Liver (tissue), 9 donors: Measurements from ENCODE around the gene APLN. TPM values are rescaled to one million over a fixed set of nuclear protein-coding genes. Genes with fewer than 3 reads are reported as not detected.

Source experiments
- DNase-seq: peaks from one replicate; pipeline ENCODE4 v3.0.0-alpha.2; 2017; ENCODE audit warnings: low spot score
- H3K27ac ChIP-seq, 2 donors: one replicate each; pipeline ENCODE4 v1.7.0; 2013; ENCODE audit warnings: inconsistent platforms in 2 of 2, low read length in 2 of 2, control low read depth in 1 of 2, low read depth in 1 of 2, mild to moderate bottlenecking in 1 of 2
- H3K27me3 ChIP-seq, 4 donors: one replicate each; pipeline versions ENCODE4 v1.6.1 to v1.7.0; 2013; ENCODE audit warnings: low read length in 3 of 4, inconsistent platforms in 1 of 4, mild to moderate bottlenecking in 1 of 4, moderate library complexity in 1 of 4; ENCODE audit not compliant: control insufficient read depth in 4 of 4, insufficient read depth in 4 of 4
- H3K36me3 ChIP-seq, 4 donors: one replicate each; pipeline versions ENCODE4 v1.6.1 to v1.7.0; 2013; ENCODE audit warnings: low read length in 3 of 4, mild to moderate bottlenecking in 3 of 4, low read depth in 1 of 4, moderate library complexity in 1 of 4; ENCODE audit not compliant: control insufficient read depth in 4 of 4, insufficient read depth in 3 of 4
- H3K4me1 ChIP-seq, 4 donors: one replicate each; pipeline versions ENCODE4 v1.6.1 to v1.7.0; 2013; ENCODE audit warnings: low read length in 3 of 4, mild to moderate bottlenecking in 3 of 4, moderate library complexity in 1 of 4; ENCODE audit not compliant: control insufficient read depth in 4 of 4, insufficient read depth in 4 of 4
- H3K4me3 ChIP-seq, 3 donors: one replicate each; pipeline versions ENCODE4 v1.6.1 to v1.7.0; 2013; ENCODE audit warnings: low read length in 3 of 3, control low read depth in 1 of 3, low read depth in 1 of 3, mild to moderate bottlenecking in 1 of 3
- H3K9ac ChIP-seq, 2 donors: one replicate each; pipeline ENCODE4 v1.7.0; 2013; ENCODE audit warnings: low read length in 2 of 2, mild to moderate bottlenecking in 2 of 2, moderate library complexity in 2 of 2, control low read depth in 1 of 2, low read depth in 1 of 2
- H3K9me3 ChIP-seq, 4 donors: one replicate each; pipeline versions ENCODE4 v1.6.1 to v1.7.0; 2013; ENCODE audit warnings: low read length in 3 of 4; ENCODE audit not compliant: control insufficient read depth in 4 of 4
- ATF3 ChIP-seq: IDR thresholded peaks from 2 replicates; pipeline ENCODE4 v1.6.1; 2016; ENCODE audit warnings: antibody characterized with exemption
- CTCF ChIP-seq: fragments of 150-350 bp; IDR thresholded peaks from 2 replicates; pipeline ENCODE4 v1.5.1; 2017; ENCODE audit warnings: improper control_type of control experiment, low read depth, low read length; ENCODE audit not compliant: missing input control
- FOXA1 ChIP-seq: IDR thresholded peaks from 2 replicates; pipeline ENCODE4 v1.6.1; 2016; ENCODE audit warnings: antibody characterized with exemption
- FOXA2 ChIP-seq: IDR thresholded peaks from 2 replicates; pipeline ENCODE4 v1.6.1; 2016; ENCODE audit warnings: antibody characterized with exemption
- GABPA ChIP-seq, 2 donors: IDR thresholded peaks in 1 of 2; conservative IDR thresholded peaks in 1 of 2; 2 replicates each; pipeline ENCODE4 v1.6.1; 2016; ENCODE audit warnings: antibody characterized with exemption in 2 of 2, mild to moderate bottlenecking in 1 of 2, moderate library complexity in 1 of 2
- HNF4A ChIP-seq, 2 donors: conservative IDR thresholded peaks; 2 replicates each; pipeline ENCODE4 v1.6.1; 2016; ENCODE audit warnings: antibody characterized with exemption in 2 of 2, mild to moderate bottlenecking in 2 of 2
- HNF4G ChIP-seq: IDR thresholded peaks from 2 replicates; pipeline ENCODE4 v1.6.1; 2016; ENCODE audit warnings: antibody characterized with exemption
- JUND ChIP-seq, 2 donors: IDR thresholded peaks; 2 replicates each; pipeline ENCODE4 v1.6.1; 2016; ENCODE audit warnings: antibody characterized with exemption in 2 of 2
- MAX ChIP-seq: IDR thresholded peaks from 2 replicates; pipeline ENCODE4 v1.6.1; 2016; ENCODE audit warnings: antibody characterized with exemption
- NR2F2 ChIP-seq: IDR thresholded peaks from 2 replicates; pipeline ENCODE4 v1.6.1; 2016; ENCODE audit warnings: antibody characterized with exemption
- RXRA ChIP-seq, 2 donors: IDR thresholded peaks; 2 replicates each; pipeline ENCODE4 v1.6.1; 2017 to 2018; ENCODE audit warnings: antibody characterized with exemption in 2 of 2, mild to moderate bottlenecking in 1 of 2
- SP1 ChIP-seq: IDR thresholded peaks from 2 replicates; pipeline ENCODE4 v1.6.1; 2018; ENCODE audit warnings: antibody characterized with exemption, mild to moderate bottlenecking
- TAF1 ChIP-seq: conservative IDR thresholded peaks from 2 replicates; pipeline ENCODE4 v1.6.1; 2016; ENCODE audit warnings: antibody characterized with exemption, mild to moderate bottlenecking
- YY1 ChIP-seq: IDR thresholded peaks from 2 replicates; pipeline ENCODE4 v1.6.1; 2016; ENCODE audit warnings: antibody characterized with exemption, mild to moderate bottlenecking
- WGBS: extraction: QIAGEN DNeasy Blood & Tissue Kit; methylation state at CpG from one replicate; pipeline ENCODE4 v1.1.7; 2013; 5-methylcytosine and 5-hydroxymethylcytosine counted together
- polyA plus RNA-seq, 2 donors: library from polyadenylated mRNA; stranded (reverse) in 1 of 2; unstranded in 1 of 2; fragments of 200-250 nt in 1 of 2; fragments of >200 nt in 1 of 2; fragmentation: Nextera tagmentation in 1 of 2; extraction: Ambion mirVana in 1 of 2; gene quantifications; one replicate each; pipeline versions ENCODE4 v1.2.1 to v1.2.3, GENCODE V29; 2013 to 2015
- total RNA-seq, 2 donors: library from RNA; depleted of rRNA; stranded (reverse); fragments of >200 nt; gene quantifications; one replicate each; pipeline ENCODE4 v1.2.3, GENCODE V29; 2014
- donor health status: healthy.
- donor health status: healthy.
- donor health status: healthy.
- donor health status: healthy.
- donor health status: healthy.

The APLN gene
- total and polyA plus RNA-seq, 4 donors = 0.19 to 0.33 TPM; not detected in 2

DNA sequence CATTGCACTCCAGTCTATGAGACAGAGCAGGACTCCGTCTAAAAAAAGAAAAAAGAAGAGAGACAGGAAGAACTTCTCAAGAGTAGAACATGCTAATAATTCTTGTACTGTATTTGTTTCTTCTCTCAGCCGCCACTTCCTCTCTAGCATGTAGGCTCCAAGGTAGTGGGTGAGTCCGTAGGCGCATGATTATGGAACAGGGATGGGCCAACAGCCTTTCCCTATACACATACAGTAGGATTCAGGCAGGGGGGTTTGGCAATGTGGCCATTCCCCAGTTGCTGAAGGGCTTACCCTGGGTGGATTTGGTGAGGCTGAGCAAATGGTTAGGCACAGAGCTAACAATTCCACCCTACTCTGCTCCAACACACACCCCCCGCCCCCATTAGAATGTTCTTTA lies 35.0 kb upstream of the APLN start (continued):
- TF ChIP-seq HNF4A (conservative IDR thresholded peaks at IDR 0.05) (no peak), CTCF (no peak), ATF3 (no peak)

GRCh38 chrX:129688097-129688496 lies 33.3 kb upstream of the APLN start:
- Histone ChIP-seq H3K9me3 (no peaks in the 10 kb centered on the region), H3K9ac (no peak overlapping the region), H3K36me3 (no peaks in the 10 kb centered on the region), H3K27me3 (no peaks in the 10 kb centered on the region), H3K27ac (no peak overlapping the region), H3K4me1 (peaks cover 0 to under 1% (median under 1%) of the 10 kb centered on the region in 4 donors), H3K4me3 (no peak overlapping the region)
- no peak for DNase-seq
- 51% methylated on average over 3 of the region's 3 CpGs for WGBS
- no peak for TF ChIP-seq JUND (IDR thresholded peaks at IDR 0.05)
- TF ChIP-seq TAF1 = no peak
- TF ChIP-seq SP1 = no peak
- TF ChIP-seq MAX = no peak
- TF ChIP-seq GABPA (IDR thresholded peaks at IDR 0.05 in 1 of 2, conservative IDR thresholded peaks at IDR 0.05 in 1 of 2) = no peak
- no peak for TF ChIP-seq YY1
- TF ChIP-seq HNF4G = no peak
- no peak for TF ChIP-seq FOXA1
- no peak for TF ChIP-seq RXRA (IDR thresholded peaks at IDR 0.05)
- no peak for TF ChIP-seq CTCF
- TF ChIP-seq ATF3 = no peak
- no peak for TF ChIP-seq NR2F2
- no peak for TF ChIP-seq HNF4A (conservative IDR thresholded peaks at IDR 0.05)

GRCh38 chrX:129686422-129686948 lies 31.7 kb upstream of the APLN start:
- no peak overlapping the region for H3K4me3 ChIP-seq
- DNase-seq = no peak
- H3K27me3 ChIP-seq = no peaks in the 10 kb centered on the region
- no peak overlapping the region for H3K27ac ChIP-seq
- 90% methylated on average over 2 of the region's 2 CpGs for WGBS
- no peaks in the 10 kb centered on the region for H3K9me3 ChIP-seq
- TF ChIP-seq NR2F2 (no peak), YY1 (no peak), FOXA2 (no peak)
- no peaks in the 10 kb centered on the region for H3K4me1 ChIP-seq
- no peaks in the 10 kb centered on the region for H3K36me3 ChIP-seq
- H3K9ac ChIP-seq = no peak overlapping the region
